ENCODE results near the gene TXK.
"Not testable (repeated sequence)": the region's sequence is repeated elsewhere in the genome, so short reads cannot be mapped to it uniquely, and the experiment has no call there.

Gene TXK

DNA sequence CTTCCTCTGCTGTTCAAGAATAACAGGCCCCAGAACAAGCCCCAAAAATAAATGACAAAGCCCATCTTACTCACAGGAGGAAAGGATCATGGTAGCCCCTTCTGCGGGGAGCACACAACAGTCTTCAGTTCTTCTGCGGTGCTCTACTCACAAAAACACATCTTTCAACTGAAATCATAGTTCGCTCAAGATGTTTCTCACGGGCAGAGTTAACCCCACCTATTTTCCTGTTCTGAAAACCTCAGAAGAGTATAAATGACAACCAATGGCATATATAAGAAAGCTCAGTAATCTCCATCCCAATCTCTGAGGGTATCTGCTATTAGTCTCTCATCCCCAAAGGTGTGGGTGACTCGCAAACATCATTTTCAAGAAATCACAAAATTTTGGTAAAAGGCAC, at the start of gene TXK:
Gene TXK (minus strand): TSS at position 170 of the 400 bp plus-strand sequence. CDS start 80 bp downstream, at position 90.
- no peak for DNase-seq (ENCODE audit: low spot score)

DNA sequence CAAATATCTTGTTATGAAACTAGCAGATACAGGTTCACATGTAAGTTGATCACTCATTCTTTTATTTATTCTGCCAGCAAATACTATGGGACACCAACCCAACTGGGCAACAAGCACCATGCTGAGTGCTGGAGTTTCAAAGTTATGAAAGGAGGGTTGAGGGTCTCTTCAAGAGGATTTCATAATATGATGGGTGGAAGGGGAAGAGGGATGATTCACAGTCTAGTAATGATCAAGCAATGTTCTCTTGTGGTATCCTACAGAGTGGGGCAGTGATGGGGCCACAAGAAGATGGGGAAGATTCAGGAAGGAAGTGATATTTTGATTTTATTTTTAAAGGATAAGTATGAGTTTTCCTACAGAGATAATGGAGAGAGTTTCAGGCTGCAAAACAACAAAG, 46.2 kb upstream of the TXK start:
- DNase-seq (ENCODE audit: low spot score): no peak

DNA sequence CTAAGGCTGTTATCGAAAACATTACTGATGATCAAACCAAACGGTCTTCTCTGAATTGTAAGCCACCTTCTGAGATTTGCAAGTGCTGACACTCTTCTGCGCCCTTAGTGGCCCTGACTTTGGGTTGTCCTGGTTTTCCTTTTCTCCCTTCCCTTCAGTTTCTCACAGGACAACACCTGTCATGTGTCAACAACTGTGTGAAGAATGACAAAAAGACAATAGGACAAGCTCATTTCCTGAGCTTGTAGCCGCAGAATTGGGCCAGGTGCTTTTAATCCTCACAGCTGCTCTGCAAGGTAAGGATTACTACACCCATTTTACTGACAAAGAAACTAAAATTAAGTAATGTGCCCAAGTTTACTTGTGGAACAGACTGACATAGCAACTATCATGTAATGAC, 44.9 kb upstream of the TXK start:
- no peak for DNase-seq (ENCODE audit: low spot score)

DNA sequence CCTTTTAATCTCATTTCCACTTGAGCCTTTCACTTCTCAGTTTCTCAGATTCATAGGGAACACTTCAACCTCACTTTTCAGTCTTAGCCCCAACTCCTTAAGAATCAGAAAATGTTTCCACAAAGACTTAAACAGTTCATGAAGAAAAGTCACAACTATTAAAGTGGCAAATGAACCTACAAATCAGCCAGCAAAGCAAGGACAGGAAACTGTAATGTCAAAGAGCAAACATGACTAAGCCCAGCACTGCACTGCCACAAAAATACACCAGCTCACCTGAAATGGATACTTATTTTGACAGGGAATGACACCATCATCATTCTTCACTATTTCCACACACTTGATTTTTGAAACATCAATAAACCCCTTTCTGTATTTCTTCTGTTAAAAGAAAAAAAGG, 41.8 kb upstream of the TXK start:
- DNase-seq (ENCODE audit: low spot score): no peak

GRCh38 chr4:48175328-48175727, 41.3 kb upstream of the TXK start:
- no peak for DNase-seq (ENCODE audit: low spot score)

GRCh38 chr4:48173056-48173991, 39.3 kb upstream of the TXK start:
- peak; percentile 33 for DNase-seq (ENCODE audit: low spot score)

- DNase-seq (ENCODE audit: low spot score): no peak
Observed at GRCh38 chr4:48172651-48173050, 38.6 kb upstream of the TXK start.

DNA sequence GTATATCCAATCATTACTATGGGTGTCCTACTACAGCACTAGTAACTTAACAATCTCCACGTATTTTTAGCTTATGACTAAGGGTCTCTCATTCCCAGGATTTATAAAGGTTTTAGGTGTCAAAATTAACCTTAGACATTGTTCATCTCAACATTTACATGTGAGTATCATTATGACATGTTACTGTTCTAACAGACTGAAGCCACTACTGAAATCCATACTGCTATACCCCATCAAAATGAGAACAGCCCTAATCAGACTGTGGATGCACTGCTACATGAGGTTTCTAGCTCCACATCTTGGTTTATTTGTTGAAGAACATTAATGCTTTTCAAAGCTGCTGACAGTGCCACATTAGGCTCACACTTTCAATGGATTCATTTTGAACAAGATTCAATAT, 35.6 kb upstream of the TXK start:
- no peak for DNase-seq (ENCODE audit: low spot score)

DNA sequence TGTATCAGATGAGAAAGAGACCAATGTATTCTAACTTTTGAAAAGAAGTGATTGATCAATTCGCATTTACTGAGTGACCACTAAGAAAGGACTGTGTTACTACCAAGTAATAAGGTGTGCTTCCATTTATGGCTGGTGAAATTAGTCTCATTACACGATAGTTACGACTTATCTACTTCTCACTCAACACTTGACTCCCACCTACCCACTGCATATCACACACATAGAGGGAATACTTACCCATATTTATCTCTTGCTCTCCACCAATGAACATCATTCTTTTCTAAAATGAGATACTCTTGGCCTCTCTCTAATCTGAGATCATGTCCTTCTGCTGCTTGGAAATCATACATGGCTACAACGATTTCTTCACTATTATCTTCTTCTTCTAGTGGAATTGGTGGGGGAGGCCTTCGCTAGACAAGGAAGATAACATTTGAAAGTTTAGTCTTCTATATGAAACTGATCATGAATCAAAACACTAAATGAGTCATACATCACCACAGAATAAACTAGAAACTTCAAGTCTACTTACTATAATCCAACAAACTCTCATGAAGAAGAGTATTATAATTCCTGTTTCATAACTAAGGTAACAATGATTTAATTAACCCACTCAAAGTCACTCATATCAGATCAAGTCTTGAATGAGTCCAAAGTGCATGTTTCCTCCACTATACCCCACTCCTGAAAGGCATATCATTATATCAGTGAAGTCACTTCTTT, 33.7 kb upstream of the TXK start:
- no peak for DNase-seq (ENCODE audit: low spot score)

DNA sequence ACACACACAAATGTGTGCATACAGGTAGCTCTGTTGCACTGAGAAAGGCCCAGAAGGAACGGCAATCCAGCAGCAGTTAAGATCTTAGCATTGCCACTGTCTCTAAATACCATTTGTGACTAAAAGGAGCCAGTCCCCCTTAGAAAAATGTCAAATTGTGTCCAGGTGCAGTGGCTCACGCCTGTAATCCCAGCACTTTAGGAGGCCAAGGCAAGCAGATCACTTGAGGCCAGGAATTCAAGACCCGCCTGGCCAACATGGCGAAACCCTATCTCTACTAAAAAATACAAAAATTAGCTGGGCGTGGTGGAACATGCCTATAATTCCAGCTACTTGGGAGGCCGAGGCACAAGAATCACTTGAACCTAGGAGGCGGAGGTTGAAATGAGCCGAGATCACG, 30.5 kb upstream of the TXK start:
- not testable (repeated sequence) for DNase-seq (ENCODE audit: low spot score)

DNA sequence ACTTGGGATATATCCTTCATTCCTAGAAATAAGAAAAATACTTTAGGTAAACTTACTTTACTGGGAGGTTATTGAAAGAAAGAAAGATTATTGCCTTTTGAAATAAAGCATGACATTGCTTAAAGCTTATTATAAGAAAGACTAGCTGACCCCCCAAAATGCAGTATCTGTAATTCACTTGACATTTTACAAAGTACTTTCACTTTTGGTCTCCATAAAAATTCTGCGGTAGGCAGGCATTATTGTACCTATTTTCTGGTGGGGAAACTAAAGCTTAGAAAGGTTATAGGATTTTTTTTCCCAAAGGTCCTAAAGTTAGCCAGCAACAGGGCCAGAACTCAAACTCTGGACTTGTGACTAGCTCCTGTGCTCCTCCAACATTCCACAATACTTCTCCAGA, 29.7 kb upstream of the TXK start:
- DNase-seq (ENCODE audit: low spot score): no peak

- DNase-seq (ENCODE audit: low spot score): no peak
Observed at GRCh38 chr4:48162162-48162561, 28.1 kb upstream of the TXK start.

DNA sequence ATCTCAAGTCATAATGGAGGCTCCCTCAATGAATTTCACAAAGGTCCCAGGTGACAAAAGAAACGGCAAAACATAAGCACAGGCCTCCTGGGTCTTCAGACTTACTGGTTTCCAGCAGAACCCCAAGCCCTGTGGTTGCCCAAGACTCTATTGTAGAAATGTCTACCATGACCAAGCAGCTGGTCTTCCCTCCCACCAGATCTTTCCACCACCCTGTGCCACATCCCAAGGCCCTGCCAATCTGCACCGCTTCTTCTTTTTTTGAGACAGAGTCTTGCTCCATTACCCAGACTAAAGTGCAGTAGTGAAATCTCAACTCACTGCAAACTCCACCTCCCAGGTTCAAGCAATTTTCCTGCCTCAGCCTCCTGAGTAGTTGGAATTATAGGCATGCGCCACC, 23.2 kb upstream of the TXK start:
- DNase-seq (ENCODE audit: low spot score): no peak

DNA sequence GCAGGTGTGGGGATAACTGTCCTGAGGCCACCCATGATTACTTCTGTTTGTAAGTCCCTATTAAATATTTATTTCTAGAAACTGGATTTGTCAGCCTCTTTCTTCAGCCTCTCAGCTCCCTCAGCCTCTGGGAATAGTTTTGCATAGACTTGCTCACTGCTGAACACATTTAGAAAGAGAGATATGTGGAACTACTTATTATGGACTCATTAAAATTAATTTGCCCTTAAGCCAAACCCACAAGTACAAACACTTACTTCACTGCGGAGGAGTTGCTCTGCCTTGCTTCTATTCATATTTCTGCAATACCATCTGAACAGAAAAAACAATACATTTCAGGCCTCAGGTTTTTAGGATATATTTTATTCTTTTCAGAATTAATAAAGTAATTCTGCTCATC, 22.4 kb upstream of the TXK start:
- no peak for DNase-seq (ENCODE audit: low spot score)

DNA sequence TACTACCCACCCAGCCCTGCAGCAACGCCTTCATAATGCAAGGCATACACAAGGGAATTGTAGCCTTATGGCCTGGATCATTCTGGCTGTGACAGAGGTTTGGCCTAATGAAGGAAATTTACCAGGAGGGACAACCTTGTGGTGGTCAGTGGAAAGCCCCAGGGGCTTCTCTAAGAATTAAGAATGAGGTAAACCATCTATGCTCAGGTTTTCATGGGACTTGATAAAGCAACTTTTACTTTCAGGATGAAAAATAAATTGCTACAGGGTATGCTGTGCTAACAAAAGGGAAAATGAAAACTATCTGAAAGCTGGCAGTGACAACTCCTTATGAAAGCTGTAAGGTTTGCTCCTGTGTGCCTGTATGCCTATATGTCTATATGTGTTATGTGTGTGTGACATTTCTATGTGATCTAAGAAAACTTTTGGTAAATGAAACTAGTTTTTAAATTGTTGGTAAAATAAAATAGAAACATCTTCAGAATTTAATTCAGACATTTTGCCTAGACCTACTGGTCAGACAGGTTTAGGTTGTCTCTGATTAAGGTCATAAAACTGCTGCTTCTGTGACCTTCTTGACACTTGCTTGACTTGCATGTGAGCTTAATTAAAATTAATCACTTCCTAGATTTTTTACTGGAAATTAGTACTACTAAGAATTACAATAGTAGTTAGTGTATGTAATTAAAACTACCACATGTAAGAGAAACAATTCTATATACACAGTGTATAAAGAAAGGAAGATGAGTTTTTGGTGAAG, 19.9 kb upstream of the TXK start:
- DNase-seq (ENCODE audit: low spot score): no peak

GRCh38 chr4:48152259-48152658, 18.2 kb upstream of the TXK start:
- no peak for DNase-seq (ENCODE audit: low spot score)

GRCh38 chr4:48149827-48150370, 15.8 kb upstream of the TXK start:
- DNase-seq (ENCODE audit: low spot score): no peak

- DNase-seq (ENCODE audit: low spot score): no peak
Observed at GRCh38 chr4:48147621-48148020, 13.6 kb upstream of the TXK start.

DNA sequence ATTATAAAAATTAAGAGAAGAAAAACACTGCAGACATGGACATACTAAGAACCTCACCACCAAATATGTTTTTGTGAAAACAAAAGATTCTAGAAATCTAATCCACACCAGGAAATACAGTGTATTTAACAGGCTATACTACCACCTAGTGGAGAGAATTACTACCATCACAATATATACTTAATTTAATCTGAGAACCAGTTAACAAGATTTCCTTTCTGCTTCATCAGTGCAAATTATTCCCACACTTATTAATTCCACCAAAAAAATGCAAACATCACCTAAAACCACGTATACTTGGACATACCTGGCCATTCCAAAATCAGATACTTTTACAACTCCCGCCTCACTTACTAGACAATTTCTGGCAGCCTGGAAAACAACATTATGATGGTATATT, 7.0 kb upstream of the TXK start:
- DNase-seq (ENCODE audit: low spot score): peak; percentile 43

DNA sequence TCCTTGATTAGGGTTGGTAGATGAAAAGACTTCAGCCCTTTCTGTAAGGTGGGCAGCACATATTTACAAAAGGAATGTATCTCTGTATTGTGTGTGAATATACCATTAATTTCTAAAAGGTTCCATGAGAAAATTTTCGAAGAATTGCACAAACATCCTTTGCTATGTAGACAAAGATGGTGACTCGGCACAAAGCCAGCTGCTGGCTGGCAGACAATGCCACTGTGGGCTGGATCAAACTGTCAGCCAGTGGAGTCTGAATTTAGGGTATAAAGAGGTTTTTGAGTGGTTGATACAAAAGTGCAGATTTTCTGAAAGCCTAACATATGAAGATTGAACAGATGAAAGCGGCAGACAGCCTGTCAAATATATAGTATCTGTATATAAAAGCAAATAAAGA, 5.6 kb upstream of the TXK start:
- DNase-seq (ENCODE audit: low spot score): no peak

DNA sequence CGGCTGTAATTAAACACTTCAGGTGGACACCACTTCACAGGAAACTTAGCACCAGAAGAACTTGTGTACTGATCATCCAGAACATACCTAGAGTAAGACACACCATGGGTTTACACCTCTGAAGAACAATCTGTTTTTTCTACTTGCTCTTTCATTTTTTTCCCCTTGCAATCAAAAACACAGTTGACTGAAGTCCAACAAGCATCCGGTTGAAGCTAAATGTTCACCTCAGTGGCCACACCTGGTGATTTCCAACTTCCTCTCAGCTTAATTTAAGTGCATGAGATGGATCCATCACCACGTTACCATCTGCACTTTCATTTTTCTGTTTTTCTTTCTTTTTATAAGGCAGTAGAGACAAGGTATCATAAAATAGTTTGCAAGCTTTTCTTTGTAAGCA, 4.9 kb upstream of the TXK start:
- no peak for DNase-seq (ENCODE audit: low spot score)

GRCh38 chr4:48138511-48138910, 4.5 kb upstream of the TXK start:
- no peak for DNase-seq (ENCODE audit: low spot score)

Data from LoVo (cell line).